ENCODE data around the gene FYB1.

- TF ChIP-seq CTCF (conservative IDR thresholded peaks at IDR 0.05; ENCODE audit: low read length) (no peak), EZH2phosphoT487 (IDR thresholded peaks at IDR 0.05; ENCODE audit: borderline replicate concordance) (no peak)
These were observed 154.9 kb downstream of the FYB1 start for GRCh38 chr5:39064450-39064849.

All from Loucy (cell line).